Measurements from ENCODE around the gene SLC29A3.

SLC29A3 gene

DNA sequence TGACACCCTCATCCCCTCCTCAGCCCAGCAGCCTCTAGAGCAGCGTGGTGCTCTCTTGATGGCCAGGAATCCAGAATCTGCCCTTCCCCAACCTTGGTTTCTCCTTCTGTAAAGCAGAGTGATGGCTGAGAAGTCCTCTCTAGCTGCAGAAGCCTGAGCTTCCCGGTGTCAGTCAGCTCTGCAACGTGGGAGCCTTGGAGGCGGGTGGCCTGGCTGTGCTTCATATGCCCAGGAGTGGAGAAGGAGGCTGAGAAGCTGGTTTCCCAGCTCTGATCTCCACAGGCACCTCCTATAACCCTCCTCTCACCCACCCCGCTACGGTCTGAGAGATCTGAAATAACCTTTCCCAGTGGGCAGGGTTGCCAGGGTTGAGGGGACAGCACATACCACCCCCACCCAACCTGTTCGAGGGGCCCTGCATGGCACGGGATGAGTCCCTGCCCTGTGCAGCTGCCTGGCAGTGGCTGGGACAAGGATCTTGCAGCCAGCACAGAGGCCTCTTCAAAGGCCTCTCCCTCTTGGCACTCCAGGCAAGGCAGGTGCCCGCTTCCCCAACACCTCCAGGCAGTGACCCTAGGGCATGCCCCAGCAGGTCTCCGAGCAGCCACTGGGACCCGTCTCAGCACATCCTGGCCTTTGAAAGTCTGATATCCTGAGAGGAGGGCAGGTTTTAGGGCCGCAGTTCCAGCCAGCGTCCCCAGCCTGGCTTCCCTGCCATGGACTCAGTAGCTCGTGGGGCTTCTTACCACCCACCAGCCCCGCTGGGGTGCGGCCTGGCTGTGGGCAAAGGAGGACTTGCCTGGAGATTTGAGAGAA lies 18.3 kb upstream of the SLC29A3 start:
- DNase-seq (ENCODE audit: low read depth) = no peak

DNA sequence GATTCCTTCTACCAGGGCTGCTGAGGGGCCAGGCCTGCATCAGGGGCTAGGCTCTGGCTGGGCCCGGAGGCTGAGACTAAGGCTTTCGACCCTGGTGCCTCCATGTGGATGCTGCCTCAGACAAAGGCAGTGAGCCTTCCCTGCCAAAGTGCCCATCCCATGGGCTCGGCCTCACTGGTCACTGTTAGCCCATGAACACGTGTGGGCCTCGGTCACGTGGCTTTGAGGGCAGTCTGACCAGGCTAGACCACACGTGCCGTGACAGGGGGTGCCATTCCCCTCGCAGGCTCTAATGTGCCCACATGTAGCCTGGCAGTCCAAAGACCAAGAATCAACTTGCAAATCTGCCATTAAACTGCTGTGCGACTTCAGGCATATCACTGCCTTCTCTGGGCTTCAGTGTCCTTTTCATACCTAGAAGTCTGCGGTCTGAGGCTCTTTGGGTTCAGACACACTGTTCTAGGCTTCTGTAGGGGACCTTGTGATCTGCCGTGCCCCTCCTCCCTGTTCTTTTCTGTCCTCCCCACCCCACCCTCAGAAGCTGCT lies 17.6 kb upstream of the SLC29A3 start:
- no peak for DNase-seq (ENCODE audit: low read depth)

DNA sequence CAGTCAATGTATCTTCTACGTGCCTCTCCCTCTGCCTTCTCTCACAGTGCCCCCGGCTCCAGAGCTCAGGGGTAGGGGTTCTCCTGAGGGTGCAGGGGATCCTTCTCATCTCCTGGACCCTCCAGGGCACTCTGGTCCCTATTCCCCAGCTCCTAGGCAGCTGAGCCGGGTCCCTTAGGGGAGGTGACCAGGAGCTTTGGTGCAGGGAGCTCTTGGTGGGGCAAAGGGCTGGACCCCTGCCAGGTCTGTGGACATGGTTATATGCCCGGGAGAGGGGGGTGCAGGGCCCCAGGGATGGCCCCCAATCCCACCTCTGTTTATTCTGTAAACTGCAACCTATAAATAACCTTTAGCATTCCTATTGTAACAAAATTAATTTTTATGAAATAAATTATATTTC lies 16.6 kb upstream of the SLC29A3 start:
- DNase-seq (ENCODE audit: low read depth) = no peak

DNA sequence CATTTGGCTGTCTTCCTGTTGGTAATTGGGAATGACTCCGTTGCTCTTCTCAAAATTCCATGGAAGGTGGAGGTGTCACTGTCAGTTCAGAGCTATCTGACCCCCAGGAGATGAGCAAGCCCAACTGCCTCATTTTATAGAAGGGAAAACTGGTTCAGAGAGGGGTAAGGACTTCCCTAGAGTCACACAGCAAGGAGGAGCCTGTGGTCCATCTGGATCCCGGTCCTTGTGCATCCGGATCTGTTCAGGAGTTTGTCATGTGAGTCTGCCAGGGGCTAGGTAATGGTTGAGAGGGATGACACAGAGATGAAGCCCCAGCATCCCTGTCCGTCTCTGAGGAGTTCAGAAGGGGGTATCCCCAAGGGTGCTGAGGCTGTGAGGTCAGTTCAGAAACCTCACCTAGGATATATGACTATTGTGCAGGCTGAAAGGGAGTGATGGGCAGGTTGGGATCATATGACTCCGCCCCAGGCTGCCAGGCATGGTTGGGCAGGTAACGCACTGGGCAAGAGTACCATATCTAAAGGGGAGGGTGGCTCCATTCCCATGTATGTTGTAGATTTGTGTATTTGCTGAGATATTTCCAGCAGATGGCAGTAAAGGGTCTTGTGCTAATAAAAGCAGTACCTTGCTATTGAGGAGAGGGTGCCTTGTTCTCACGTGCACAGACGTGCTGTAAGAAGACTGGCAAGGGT lies 16.0 kb upstream of the SLC29A3 start:
- DNase-seq (ENCODE audit: low read depth) = no peak

DNA sequence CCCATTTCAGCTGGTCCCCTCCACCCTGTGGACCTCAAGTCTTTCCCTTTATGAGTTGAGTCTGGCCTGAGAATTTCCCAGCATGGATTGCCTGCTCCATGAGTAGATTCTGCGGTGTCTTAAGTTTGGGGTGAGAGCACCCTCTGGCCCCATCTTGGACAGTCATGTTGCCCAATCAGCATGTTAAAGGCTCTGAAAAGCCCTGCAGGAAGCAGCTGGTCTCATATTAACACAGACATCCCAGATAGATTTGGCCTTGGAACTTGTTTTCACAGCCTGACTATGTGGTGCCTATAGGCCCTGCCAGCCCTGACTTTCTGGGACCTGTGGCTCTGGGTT lies 15.5 kb upstream of the SLC29A3 start:
- DNase-seq (ENCODE audit: low read depth) = no peak

DNA sequence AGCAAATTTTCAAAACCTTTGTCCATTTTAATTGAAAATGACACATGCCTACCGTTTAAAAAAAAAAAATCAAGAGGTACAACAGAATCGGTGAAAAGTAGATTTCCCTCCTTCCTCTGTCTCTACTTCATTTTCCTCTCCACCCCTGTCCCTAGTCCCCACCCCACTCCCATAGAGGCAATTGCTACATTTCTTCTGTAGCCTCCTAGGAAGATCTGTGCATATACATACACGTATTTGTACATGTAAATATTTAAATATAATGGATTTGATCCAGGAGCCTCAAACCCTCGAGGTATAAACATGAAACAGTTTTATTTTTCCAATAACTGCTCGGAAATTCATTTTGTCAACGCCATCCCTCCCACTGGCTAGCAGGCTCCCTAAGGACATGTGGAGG lies 14.1 kb upstream of the SLC29A3 start:
- no peak for DNase-seq (ENCODE audit: low read depth)

DNA sequence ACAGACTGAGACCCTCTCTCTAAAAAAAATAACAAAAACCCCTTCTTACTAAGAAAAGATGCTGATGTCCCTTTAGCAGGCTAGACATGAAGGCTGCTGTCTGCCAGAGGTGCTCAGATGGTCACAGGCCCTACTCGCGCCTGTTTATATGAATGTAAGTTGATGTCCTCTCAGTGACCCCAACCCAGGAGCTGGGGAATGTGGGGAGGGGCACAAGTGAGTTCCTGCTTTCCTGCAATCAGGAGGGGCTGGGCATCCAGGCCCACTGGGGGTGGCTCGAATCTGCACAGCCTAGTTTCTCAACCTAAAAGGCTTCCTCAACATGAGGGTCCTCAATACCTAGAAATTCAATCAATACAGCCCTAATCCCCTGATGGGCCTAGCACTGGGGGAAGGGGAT lies 12.1 kb upstream of the SLC29A3 start:
- DNase-seq (ENCODE audit: low read depth) = no peak

DNA sequence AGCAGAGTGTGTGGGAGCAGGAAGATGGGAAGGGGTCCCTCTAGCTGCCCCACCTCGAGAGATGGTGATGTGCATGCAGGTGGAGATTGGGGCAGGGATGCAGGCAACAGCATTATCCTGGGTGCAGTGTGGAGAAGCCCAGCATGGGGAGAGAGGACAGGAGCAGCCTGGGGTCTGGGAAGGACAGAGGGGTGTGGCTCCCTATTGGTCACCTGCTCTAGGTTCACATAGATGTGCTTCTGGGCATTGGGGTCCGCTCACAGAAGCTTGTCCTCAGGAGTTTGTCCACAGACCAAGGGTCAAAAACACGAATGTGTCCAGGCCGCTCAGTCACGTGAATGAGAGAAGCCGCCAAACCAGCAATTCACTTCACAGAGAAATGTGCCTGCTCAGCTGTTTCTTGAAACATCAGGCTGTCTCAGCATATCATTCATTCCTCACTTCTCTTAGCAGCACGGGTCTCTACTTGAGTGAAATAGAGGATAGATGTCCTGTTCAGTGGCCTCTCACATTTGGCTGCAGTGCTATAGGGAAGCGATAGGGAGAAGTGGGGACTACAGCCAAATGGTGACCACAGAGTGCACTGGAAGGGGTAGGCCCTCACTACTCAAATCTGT lies 11.5 kb upstream of the SLC29A3 start:
- DNase-seq (ENCODE audit: low read depth) = no peak

DNA sequence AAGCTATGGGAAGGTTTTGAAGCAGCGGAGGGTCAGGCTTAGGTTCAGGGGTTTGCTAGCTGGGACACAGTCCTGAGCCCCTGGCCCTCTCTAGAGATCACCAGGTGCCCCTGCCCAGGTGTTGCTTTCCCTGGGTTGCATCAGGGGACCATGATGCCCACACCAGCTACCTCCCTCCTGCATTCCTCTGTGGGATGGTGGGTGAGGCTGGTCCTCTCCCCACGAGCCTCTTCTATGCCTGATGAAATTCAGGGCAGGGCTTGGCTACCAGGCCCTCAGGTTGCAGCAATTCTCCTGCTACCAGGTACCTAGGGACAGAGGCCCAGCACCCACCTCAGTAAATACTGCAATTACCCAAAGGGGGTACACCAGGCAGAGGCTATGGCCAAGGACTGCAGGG lies 10.8 kb upstream of the SLC29A3 start:
- no peak for DNase-seq (ENCODE audit: low read depth)

DNA sequence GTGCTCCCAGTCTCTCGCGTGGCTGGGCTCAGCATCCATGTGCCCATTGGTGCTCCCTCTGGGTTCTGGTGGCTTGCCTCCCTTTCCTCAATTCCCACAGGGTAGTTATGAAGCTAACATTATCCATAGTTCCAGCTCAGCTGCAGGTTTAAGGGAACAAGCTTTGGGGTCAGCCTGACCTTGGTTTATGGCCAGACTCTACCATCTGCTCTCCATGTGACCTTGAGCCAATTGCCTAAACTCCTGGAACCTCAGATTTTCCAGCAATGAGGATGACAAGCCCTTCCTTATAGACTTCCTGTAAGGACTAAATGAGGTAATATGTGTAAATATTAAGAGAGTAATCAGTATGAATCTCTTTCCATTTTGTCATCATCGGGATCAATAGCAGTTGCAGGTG lies 10.1 kb upstream of the SLC29A3 start:
- no peak for DNase-seq (ENCODE audit: low read depth)

DNA sequence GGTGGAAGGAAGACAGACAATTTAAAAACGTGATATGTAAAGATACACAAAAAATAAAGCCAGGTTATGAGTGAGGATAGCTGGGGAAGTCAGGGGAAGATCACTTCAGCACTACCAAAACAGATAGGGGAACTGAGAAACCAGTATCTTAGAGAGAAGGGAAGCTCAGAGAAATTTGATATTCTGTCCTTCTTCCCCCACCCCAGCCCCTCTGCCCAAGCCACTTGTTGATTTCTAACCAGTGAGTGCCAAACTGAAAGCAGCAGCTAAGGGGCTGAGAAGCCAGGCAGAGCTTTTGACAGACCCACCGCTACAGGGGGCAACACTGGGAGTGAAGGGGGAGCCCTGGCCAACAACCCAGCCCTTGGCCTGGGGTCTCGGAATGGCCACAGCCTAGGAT lies 9.1 kb upstream of the SLC29A3 start:
- DNase-seq (ENCODE audit: low read depth) = no peak

DNA sequence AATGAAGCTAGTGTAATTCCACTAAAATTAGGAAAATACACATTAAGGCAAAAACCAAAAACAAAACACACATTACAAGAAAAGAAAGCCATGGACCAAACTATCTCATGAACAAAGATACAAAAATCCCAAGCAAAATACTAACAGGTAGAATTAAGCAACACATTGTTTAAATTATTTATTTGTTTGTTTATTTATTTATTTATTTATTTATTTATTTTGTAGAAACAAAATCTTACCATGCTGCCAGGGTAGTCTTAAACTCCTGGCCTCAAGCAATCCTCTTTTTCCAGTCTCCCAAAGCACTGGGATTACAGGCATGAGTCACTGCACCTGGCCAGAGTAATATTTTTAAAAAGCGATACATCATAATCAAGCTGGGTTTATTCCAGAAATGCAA lies 6.8 kb upstream of the SLC29A3 start:
- DNase-seq (ENCODE audit: low read depth) = no peak

DNA sequence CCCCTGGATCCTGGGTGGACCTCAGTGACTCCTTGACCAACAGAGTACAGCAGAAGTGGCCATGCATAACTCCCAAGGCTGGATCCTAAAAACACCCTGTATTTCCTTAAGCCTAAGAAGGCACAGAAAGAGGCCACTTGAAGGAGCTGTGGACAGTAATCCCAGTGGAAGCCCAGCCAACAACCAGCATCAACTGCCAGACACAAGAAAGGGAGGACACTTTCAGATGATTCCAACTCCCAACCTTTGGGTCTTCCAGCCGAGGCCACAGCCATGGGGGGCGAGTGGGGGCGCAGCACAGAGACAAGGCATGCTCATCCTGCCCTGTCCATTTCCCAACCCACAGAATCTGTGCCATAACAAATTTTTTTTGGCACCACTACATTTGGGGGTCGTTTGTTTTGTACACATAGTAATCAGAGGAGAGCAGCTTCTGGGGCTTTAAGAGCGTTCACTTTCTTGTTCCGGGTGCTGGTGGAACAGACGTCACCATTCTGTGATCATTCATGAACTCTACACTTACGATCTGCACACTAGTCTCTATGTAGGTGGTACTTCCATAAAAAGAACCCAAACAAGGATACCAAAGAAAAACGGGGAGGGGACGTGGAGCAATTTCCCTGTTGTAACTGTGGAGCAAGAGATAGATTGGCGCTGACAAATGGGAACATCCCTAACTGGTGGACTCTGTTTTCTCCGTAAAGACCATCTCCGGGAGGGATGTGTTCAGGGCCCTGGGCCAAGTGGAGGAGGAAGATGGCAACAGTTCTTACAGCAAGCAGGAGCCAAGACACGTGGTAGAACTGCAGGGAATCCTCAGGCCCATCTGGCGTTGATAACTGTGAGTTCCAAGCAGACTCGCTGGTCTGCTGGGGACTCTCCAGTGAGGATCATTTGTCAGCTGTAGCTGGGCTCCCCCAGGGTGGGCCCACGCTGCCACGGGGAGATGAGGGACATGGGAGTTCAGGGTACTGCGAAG lies 6.0 kb upstream of the SLC29A3 start:
- no peak for DNase-seq (ENCODE audit: low read depth)

DNA sequence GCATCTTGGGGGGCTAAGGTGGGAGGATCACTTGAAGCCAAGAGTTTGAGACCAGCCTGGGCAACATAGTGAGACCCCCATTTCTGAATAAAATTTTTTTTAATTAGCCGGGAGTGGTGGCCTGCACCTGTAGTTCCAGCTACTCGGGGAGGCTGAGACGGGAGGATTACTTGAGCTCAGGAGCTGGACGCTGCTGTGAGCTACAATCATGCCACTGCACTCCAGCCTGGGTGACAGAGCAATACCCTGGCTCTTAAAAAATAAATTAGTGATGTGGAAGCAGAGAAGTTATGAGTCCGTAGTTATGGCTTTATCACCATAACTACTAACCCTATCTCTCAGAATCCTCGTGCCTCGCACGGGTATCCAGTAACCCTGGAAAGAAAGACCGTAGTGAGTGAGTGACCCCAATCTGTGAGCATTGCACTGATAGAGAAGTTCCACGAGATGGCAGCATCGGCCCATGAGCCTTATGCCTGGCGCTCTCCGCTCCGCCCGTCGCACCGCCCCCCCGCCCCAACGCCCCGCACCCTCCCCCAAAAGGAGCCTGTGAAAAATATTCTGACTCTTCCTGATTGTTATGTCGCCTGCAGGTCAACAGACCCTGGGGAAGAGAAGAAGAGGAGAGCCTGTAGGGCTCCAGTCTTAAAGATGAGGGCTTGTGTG lies 4.9 kb upstream of the SLC29A3 start:
- DNase-seq (ENCODE audit: low read depth) = no peak

DNA sequence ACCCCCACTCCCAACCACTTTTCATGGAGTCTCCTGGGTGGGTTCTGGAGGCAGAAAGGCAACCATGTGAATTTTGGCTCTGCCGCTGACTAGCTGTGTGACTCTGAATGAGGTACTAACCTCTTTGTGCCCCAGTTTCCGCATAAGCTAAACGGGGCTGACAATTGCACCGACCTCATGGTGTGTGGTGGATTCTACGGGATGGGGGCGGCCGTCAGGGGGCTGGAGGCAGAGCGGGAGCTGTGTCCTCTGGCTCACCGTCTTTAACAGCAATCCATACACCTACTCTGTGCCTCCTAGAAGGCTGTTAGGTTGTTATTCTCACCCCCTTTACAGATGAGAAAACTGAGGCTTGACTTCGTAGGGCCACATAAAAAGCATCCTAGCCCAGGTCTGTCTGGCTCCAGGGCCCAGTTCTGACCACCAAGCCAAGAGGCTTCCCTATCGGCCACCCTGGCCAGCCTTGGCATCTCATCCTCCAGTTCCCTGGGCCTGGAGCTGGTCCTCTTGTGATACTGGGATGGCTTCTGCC lies 4.3 kb upstream of the SLC29A3 start:
- no peak for DNase-seq (ENCODE audit: low read depth)

DNA sequence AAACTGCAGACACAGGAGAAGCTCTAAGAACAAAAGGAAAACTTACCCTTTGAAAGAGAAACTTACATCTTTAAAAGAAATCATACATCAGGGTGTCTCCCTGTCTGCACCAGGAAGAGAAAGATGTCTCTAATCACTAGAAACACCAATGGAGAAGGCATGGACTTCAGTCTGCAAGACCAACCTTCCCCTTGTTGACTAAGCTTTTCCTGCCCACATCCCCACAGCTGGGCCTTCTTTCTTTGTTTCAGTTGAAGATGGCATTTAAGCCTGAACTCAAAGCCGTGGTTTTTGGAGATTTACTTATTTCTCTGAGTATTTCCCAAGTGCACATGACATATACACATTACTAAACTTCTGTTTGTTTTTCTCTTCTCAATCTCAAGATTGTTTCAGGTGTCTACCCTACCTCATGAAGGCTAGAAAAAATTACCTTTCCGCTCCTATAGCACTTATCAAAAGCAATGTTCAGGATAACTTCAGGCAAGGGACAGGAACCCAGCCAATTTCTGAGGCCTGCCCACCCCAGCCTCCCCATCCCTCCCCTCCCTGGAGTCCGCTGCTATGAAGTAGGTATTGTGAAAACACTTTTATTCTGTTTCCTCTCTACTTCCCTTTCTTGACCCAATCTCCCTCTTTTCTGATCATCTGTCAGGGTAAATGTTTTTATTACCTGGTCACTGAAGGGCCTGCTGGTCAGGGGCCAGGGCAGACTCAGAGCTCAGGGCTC lies 2.8 kb upstream of the SLC29A3 start:
- DNase-seq (ENCODE audit: low read depth) = no peak

DNA sequence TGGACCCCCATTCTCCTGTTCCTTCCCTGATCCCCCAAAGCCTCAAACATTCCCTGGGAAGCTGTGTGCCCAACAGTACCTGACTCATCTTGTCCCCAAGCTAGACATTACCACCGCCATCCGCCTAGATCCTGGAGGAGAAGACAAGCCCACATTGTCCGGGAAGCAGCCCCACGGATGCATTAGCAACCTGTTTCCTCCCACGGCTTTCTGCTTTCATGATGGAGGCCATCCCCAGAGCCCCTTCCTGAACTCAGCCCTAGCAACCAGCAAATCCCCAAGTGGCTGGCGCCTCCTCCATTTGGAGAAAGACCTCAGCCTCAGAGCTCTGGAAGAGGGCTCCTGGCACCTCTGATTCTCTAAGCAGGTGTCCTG lies 2.3 kb upstream of the SLC29A3 start:
- no peak for DNase-seq (ENCODE audit: low read depth)

DNA sequence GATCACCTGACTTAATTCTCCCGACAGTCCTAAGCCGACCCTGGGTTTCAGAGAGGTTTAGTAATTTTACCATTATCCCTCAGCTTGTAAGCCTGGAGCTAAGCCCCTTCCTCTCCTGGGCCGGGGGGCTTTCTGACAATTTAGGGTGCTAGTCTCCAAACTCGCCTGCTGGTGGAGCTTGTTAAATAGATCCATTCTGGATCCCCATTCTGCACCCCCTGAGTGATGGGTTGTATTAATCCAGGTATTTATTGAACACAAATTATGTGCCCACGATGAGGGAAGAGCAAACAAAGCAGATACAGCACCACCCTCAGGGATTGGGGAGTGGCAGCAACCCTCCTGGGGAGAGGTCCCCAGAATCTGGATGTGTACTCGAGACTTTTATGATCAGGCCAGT lies 1.3 kb upstream of the SLC29A3 start:
- no peak for DNase-seq (ENCODE audit: low read depth)

DNA sequence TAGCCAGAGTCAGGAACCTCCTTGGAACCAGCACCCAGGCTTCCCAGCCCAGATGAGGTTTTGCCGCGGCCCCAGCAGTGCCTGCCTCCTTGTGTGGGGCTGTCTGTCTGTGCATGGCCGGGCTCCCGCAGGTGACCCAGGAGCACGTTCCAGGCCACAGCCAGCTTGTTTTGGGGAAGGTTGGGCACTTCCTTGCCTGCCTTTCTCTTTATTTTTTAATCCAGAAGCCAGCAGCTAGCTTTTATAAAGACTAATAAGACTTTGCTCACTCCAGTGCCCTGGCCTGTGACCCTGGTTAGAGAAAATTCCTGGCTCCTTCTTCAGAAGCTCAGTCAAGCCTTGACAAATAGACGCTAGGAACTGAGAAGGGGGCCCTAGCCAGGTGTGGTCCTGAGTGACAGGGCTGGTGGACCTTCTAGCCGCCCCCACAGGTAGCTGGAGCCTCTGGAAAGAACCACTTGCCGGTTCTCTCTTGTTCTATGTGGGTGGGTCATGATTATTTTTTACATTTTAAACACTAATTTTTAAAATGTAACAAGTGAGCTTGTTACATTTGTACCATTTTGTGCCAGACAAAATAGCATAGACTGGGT lies 837 bp downstream of the SLC29A3 start:
- DNase-seq (ENCODE audit: low read depth) = no peak

DNA sequence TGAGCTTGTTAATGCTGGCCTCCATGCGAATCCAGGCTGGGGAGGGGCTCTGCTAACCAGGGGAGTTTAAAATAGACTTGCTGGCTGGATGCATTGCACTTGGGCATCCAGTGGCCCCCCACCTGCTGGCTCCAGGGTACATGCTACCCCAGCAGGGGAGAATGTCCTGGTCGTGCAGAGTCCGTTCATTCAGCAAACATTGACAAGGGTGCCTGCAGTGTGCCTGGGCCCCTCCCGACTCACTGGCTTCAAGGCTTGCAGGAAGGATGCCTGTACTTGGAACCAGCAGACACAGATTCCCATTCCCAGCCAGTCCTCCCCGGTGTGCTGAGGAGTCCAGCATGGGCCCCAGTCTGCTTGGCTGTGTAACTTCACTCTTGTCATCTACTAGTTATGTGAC lies 1.5 kb downstream of the SLC29A3 start:
- no peak for DNase-seq (ENCODE audit: low read depth)

Measured in HS-5 (cell line).